Measurements from ENCODE around the gene DIDO1. TPM values are rescaled to one million over a fixed set of nuclear protein-coding genes. Genes with fewer than 3 reads are reported as not detected.
A peak's percentile ranks its signal among the peaks of the same experiment; 100 is the strongest.

Gene DIDO1
- total and polyA plus RNA-seq, 2 of the 13 experiments (the other 11 are each of a cell fraction or from before 2014, with no cell fraction given): 75.0 to 75.1 TPM

DNA sequence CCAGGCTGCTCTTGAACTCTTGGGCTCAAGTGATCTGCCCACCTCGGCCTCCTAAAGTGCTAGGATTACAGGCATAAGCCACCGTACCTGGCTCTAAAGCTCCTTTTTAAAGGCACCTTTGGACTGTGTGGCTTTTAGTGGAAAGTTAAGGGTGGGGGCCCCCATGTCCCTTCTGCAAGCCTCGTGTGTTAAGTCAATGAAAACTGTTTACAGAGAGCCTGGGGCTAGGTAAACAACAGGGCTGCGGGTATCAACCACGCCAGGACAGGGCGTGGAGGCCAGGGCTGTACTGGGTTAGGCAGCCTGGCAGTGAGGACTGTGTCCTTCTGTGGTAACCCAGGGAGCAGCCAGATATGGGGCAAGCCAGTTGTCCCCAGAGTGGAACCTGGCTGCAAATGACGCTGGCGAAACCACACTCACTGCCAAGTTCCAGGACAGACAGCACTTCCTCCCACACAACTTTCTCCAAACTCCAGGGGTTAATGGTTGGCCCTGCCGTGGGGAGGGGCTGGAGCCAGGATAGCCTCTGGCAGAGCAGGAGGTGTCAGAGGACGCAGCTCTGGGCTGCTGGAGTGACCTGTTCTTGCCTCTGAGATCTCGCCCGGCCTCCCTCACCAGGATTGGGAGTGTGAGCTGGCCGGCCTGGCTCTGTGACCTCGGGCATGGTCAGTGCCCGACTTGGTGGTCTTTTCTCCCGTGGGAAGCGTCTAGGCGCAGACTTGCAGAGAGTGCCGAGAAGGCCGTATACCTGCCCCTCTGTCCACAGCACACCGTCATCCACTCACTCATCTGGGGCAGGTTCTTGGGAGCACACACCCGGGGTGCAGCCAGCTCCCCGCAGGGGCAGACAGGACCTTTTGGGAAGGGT lies 29.4 kb upstream of the DIDO1 start:
- Histone ChIP-seq H3K79me2 (ENCODE audit: insufficient read depth, low read length) (peaks cover 60% of the 10 kb centered on the region), H3K9ac (ENCODE audit: insufficient read depth, low read depth, low read length) (peak overlapping the region; percentile 95), H2AFZ (ENCODE audit: low read length) (no peak overlapping the region), H3K27me3 (ENCODE audit: control insufficient read depth in 1 of 2, insufficient read depth in 2 of 2, low read length in 2 of 2) (no peaks in the 10 kb centered on the region; a peak in 1 of 5 replicates), H3K4me3 (replicated peaks in 1 of 3; ENCODE audit: insufficient read depth in 1 of 3, low read depth in 2 of 3, low read length in 3 of 3) (peak overlapping the region in 2 of 3 experiments; percentile 4 to 95; a peak in 4 of 6 replicates), H3K4me1 (ENCODE audit: insufficient read depth, low read length) (peaks cover 61% of the 10 kb centered on the region), H3K4me2 (ENCODE audit: low read depth, low read length) (peak overlapping the region; percentile 100), H3K27ac (ENCODE audit: extremely low read length, insufficient read depth, low read length) (peak overlapping the region; percentile 93), H3K9me3 (ENCODE audit: low read length) (no peaks in the 10 kb centered on the region), H3K36me3 (replicated peaks in 1 of 2; ENCODE audit: control insufficient read depth in 1 of 2, insufficient read depth in 2 of 2, low read length in 2 of 2) (peaks cover 39 to 49% of the 10 kb centered on the region in 2 experiments), H4K20me1 (ENCODE audit: insufficient read depth, low read length) (peaks cover 45% of the 10 kb centered on the region)
- 49% methylated on average over 23 of the region's 23 CpGs for WGBS (ENCODE audit: low lambda C conversion rate)
- ChIA-PET CTCF (ENCODE audit: low intra/inter-chr PET ratio, low total read pairs) (no interaction called here), POLR2A (interaction anchor here (0.6 to 8.8 kb wide), 16 partner anchors 10 to 288 kb away, joined by 3 to 205 read pairs (median 7); partner anchors contain the start of genes DIDO1, GID8, MRGBP and TCFL5)
- no TSS peak for BruUV-seq (replicated peaks)
- FAIRE-seq: peak; percentile 85
- intact Hi-C loops (cut with micrococcal nuclease; ENCODE audit: unreplicated experiment): loop anchor here (1.0 to 2.0 kb wide), 4 partner anchors 17 to 83 kb away; partner anchors contain the start of gene GID8
- peak; percentile 63 for ATAC-seq
- DNase-seq (ENCODE audit: low spot score): peak; percentile 98
- in situ Hi-C loops (cut with HindIII; ENCODE audit: extremely low pct_ligation_motif_present, low pct_unique_long_range_greater_than_20kb): no loop called here
- TF ChIP-seq HOXA7 (CRISPR knock-in tag; IDR thresholded peaks at IDR 0.05): no peak
- no peak for TF ChIP-seq AGO1 (IDR thresholded peaks at IDR 0.05; ENCODE audit: low read depth, low read length, poor library complexity, severe bottlenecking)
- TF ChIP-seq, protein P1, sequence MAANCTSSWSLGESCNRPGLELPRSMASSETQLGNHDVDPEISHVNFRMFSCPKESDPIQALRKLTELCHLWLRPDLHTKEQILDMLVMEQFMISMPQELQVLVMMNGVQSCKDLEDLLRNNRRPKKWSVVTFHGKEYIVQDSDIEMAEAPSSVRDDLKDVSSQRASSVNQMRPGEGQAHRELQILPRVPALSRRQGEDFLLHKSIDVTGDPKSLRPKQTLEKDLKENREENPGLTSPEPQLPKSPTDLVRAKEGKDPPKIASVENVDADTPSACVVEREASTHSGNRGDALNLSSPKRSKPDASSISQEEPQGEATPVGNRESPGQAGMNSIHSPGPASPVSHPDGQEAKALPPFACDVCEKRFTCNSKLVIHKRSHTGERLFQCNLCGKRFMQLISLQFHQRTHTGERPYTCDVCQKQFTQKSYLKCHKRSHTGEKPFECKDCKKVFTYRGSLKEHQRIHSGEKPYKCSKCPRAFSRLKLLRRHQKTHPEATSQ (CRISPR knock-in tag; IDR thresholded peaks at IDR 0.05; ENCODE audit: borderline replicate concordance): no peak
- TF ChIP-seq, protein P2, sequence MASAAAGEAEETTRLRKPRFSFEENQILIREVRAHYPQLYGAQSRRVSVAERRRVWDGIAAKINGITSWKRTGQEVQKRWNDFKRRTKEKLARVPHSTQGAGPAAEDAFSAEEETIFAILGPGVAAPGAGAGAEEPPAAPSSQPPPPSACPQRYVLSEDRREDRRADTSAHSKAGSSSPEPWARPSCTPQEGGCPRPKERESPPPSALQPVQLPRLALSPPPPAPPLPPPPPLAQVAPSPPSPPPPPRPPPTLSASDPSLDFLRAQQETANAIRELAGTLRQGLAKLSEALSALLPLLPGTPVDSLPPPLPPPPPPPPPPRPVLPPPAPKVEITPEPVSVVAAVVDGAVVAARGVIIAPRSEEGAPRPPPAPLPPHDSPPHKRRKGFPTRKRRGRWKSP (CRISPR knock-in tag; IDR thresholded peaks at IDR 0.05): peak; percentile 97; the same call in 1 of the 2 replicates
- TF ChIP-seq ZNF746 (CRISPR knock-in tag; IDR thresholded peaks at IDR 0.05): peak; percentile 92; the same call in 1 of the 2 replicates
- TF ChIP-seq, protein P3, sequence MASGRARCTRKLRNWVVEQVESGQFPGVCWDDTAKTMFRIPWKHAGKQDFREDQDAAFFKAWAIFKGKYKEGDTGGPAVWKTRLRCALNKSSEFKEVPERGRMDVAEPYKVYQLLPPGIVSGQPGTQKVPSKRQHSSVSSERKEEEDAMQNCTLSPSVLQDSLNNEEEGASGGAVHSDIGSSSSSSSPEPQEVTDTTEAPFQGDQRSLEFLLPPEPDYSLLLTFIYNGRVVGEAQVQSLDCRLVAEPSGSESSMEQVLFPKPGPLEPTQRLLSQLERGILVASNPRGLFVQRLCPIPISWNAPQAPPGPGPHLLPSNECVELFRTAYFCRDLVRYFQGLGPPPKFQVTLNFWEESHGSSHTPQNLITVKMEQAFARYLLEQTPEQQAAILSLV (CRISPR knock-in tag; IDR thresholded peaks at IDR 0.05; ENCODE audit: borderline replicate concordance): peak; percentile 49
- TF ChIP-seq, protein P4, sequence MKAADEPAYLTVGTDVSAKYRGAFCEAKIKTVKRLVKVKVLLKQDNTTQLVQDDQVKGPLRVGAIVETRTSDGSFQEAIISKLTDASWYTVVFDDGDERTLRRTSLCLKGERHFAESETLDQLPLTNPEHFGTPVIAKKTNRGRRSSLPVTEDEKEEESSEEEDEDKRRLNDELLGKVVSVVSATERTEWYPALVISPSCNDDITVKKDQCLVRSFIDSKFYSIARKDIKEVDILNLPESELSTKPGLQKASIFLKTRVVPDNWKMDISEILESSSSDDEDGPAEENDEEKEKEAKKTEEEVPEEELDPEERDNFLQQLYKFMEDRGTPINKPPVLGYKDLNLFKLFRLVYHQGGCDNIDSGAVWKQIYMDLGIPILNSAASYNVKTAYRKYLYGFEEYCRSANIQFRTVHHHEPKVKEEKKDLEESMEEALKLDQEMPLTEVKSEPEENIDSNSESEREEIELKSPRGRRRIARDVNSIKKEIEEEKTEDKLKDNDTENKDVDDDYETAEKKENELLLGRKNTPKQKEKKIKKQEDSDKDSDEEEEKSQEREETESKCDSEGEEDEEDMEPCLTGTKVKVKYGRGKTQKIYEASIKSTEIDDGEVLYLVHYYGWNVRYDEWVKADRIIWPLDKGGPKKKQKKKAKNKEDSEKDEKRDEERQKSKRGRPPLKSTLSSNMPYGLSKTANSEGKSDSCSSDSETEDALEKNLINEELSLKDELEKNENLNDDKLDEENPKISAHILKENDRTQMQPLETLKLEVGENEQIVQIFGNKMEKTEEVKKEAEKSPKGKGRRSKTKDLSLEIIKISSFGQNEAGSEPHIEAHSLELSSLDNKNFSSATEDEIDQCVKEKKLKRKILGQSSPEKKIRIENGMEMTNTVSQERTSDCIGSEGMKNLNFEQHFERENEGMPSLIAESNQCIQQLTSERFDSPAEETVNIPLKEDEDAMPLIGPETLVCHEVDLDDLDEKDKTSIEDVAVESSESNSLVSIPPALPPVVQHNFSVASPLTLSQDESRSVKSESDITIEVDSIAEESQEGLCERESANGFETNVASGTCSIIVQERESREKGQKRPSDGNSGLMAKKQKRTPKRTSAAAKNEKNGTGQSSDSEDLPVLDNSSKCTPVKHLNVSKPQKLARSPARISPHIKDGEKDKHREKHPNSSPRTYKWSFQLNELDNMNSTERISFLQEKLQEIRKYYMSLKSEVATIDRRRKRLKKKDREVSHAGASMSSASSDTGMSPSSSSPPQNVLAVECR (CRISPR knock-in tag; IDR thresholded peaks at IDR 0.05; ENCODE audit: borderline replicate concordance): peak; percentile 97
- TF ChIP-seq, protein P5, sequence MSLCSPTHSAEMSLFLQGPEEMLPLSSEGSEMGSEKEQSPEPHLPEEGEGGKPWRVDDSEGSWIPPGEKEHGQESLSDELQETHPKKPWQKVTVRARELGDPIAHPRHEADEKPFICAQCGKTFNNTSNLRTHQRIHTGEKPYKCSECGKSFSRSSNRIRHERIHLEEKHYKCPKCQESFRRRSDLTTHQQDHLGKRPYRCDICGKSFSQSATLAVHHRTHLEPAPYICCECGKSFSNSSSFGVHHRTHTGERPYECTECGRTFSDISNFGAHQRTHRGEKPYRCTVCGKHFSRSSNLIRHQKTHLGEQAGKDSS (CRISPR knock-in tag; IDR thresholded peaks at IDR 0.05; ENCODE audit: borderline replicate concordance, low read depth): peak; percentile 87; the same call in 1 of the 2 replicates
- TF ChIP-seq, protein P6, sequence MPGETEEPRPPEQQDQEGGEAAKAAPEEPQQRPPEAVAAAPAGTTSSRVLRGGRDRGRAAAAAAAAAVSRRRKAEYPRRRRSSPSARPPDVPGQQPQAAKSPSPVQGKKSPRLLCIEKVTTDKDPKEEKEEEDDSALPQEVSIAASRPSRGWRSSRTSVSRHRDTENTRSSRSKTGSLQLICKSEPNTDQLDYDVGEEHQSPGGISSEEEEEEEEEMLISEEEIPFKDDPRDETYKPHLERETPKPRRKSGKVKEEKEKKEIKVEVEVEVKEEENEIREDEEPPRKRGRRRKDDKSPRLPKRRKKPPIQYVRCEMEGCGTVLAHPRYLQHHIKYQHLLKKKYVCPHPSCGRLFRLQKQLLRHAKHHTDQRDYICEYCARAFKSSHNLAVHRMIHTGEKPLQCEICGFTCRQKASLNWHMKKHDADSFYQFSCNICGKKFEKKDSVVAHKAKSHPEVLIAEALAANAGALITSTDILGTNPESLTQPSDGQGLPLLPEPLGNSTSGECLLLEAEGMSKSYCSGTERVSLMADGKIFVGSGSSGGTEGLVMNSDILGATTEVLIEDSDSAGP (CRISPR knock-in tag; IDR thresholded peaks at IDR 0.05; ENCODE audit: borderline replicate concordance): peak; percentile 86

All from HepG2 (cell line).